Peyer's patch (tissue), 4 donors: ENCODE measurements around the gene SEMA4A. TPM values are rescaled to one million over a fixed set of nuclear protein-coding genes. Genes with fewer than 3 reads are reported as not detected.
A peak's percentile ranks its signal among the peaks of the same experiment; 100 is the strongest.
"Not testable (repeated sequence)": the region's sequence is repeated elsewhere in the genome, so short reads cannot be mapped to it uniquely, and the experiment has no call there.

Source experiments
- DNase-seq, 3 donors: peaks; one replicate each; pipeline ENCODE4 v3.0.0-alpha.2; 2017 to 2019
- H3K27ac ChIP-seq, 4 donors: fragments of 200-600 bp; sonication (generic); one replicate each; pipeline ENCODE4 v1.5.1; 2016 to 2019
- H3K27me3 ChIP-seq, 2 donors: fragments of 200-600 bp; sonication (generic); one replicate each; pipeline ENCODE4 v1.5.1; 2019
- H3K36me3 ChIP-seq, 3 donors: fragments of 200-600 bp; sonication (generic); one replicate each; pipeline ENCODE4 v1.5.1; 2016 to 2019
- H3K4me1 ChIP-seq, 4 donors: fragments of 200-600 bp; sonication (generic); one replicate each; pipeline ENCODE4 v1.5.1; 2016 to 2019
- H3K4me3 ChIP-seq, 4 donors: fragments of 200-600 bp; sonication (generic); 1 replicate in 3 of 4; 2 replicates in 1 of 4; pipeline ENCODE4 v1.5.1; 2016 to 2019; ENCODE audit warnings: mild to moderate bottlenecking in 1 of 4
- H3K9me3 ChIP-seq, 4 donors: fragments of 200-600 bp; sonication (generic); one replicate each; pipeline ENCODE4 v1.5.1; 2016 to 2019; ENCODE audit warnings: mild to moderate bottlenecking in 1 of 4
- POLR2A ChIP-seq, 2 donors: fragments of 450-650 bp; IDR thresholded peaks; one replicate each; pipeline ENCODE4 v1.5.1; 2017; ENCODE audit warnings: antibody characterized with exemption in 2 of 2, mild to moderate bottlenecking in 2 of 2, moderate library complexity in 2 of 2
- total RNA-seq, 4 donors: library from RNA; depleted of rRNA; stranded (reverse); fragments of >200 nt; gene quantifications; one replicate each; pipeline ENCODE4 v1.1.0, GENCODE V29; 2016
- TF ChIP-seq, protein P1 (sequence below), 6 experiments: fragments of 450-650 bp in 4 of 6; fragments of 200-600 bp in 2 of 6; sonication (generic) in 1 of 6; IDR thresholded peaks; one replicate each; pipeline ENCODE4 v1.5.1; 2017 to 2019; ENCODE audit warnings: antibody characterized with exemption in 6 of 6, mild to moderate bottlenecking in 3 of 6, moderate library complexity in 1 of 6

Gene SEMA4A
- total RNA-seq, 4 donors from 2014 or later = 1.5 to 19.0 (median 3.2) TPM

DNA sequence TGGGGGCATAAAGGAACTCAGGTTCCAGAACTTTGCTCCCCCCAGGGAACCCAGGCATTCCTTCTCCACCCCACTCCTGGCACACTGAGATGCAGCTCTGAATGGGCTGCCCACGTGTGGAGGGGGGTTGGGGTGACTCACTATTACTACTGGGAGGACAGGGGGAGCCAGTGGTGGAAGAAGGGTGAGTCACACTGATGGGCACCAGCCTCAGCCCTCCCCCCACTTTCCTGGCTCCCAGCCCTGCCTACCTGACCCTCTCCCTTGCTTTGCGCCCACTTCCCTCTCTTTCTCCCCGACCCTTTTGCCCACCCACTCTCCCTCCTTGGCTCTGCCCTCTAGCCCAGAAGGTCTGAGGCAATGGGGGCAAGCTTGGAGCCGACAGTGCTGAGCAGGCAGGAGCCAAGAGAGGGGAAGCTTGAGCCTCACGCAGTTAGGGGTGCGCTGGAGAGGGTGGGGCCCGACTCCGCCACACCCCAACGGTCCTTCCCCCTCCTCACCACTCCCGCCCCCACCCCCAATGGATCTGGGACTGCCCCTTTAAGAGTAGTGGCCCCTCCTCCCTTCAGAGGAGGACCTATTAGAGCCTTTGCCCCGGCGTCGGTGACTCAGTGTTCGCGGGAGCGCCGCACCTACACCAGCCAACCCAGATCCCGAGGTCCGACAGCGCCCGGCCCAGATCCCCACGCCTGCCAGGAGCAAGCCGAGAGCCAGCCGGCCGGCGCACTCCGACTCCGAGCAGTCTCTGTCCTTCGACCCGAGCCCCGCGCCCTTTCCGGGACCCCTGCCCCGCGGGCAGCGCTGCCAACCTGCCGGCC is 39.1 kb upstream of the SEMA4A start, which contains the start of gene LMNA:
Gene LMNA, plus strand, starts transcription at position 611 of the 818 bp plus-strand sequence. CDS start 208 bp downstream, outside the sequence.
- DNase-seq = peak; percentile 60 to 96 (median 94)
- H3K27me3 ChIP-seq = no peaks in the 10 kb centered on the region
- peak; percentile 97 to 99 for TF ChIP-seq POLR2A (IDR thresholded peaks at IDR 0.05)
- TF ChIP-seq, protein P1, sequence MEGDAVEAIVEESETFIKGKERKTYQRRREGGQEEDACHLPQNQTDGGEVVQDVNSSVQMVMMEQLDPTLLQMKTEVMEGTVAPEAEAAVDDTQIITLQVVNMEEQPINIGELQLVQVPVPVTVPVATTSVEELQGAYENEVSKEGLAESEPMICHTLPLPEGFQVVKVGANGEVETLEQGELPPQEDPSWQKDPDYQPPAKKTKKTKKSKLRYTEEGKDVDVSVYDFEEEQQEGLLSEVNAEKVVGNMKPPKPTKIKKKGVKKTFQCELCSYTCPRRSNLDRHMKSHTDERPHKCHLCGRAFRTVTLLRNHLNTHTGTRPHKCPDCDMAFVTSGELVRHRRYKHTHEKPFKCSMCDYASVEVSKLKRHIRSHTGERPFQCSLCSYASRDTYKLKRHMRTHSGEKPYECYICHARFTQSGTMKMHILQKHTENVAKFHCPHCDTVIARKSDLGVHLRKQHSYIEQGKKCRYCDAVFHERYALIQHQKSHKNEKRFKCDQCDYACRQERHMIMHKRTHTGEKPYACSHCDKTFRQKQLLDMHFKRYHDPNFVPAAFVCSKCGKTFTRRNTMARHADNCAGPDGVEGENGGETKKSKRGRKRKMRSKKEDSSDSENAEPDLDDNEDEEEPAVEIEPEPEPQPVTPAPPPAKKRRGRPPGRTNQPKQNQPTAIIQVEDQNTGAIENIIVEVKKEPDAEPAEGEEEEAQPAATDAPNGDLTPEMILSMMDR (IDR thresholded peaks at IDR 0.05) = peak in 1 of 6 experiments; percentile 1
- H3K9me3 ChIP-seq = no peaks in the 10 kb centered on the region
- H3K4me3 ChIP-seq = peak within 1 kb of the TSS; percentile 71 to 98 (median 72)
- no peaks in the 10 kb centered on the region for H3K36me3 ChIP-seq
- H3K27ac ChIP-seq = peak within 1 kb of the TSS; percentile 80 to 97 (median 90)
- peaks cover 0 to 32% (median 9%) of the 10 kb centered on the region in 4 donors for H3K4me1 ChIP-seq

DNA sequence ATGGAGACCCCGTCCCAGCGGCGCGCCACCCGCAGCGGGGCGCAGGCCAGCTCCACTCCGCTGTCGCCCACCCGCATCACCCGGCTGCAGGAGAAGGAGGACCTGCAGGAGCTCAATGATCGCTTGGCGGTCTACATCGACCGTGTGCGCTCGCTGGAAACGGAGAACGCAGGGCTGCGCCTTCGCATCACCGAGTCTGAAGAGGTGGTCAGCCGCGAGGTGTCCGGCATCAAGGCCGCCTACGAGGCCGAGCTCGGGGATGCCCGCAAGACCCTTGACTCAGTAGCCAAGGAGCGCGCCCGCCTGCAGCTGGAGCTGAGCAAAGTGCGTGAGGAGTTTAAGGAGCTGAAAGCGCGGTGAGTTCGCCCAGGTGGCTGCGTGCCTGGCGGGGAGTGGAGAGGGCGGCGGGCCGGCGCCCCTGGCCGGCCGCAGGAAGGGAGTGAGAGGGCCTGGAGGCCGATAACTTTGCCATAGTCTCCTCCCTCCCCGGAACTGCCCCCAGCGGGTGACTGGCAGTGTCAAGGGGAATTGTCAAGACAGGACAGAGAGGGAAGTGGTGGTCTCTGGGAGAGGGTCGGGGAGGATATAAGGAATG is 38.4 kb upstream of the SEMA4A start:
- Histone ChIP-seq H3K4me3 (peak overlapping the region; percentile 71 to 98 (median 72)), H3K27me3 (no peaks in the 10 kb centered on the region), H3K27ac (peak overlapping the region; percentile 80 to 97 (median 90)), H3K4me1 (peaks cover 0 to 39% (median 12%) of the 10 kb centered on the region in 4 donors), H3K9me3 (no peaks in the 10 kb centered on the region), H3K36me3 (no peaks in the 10 kb centered on the region)
- DNase-seq = peak in 1 of 3 donors; percentile 73
- TF ChIP-seq POLR2A (IDR thresholded peaks at IDR 0.05) = no peak
- TF ChIP-seq, protein P1 (IDR thresholded peaks at IDR 0.05) = no peak

DNA sequence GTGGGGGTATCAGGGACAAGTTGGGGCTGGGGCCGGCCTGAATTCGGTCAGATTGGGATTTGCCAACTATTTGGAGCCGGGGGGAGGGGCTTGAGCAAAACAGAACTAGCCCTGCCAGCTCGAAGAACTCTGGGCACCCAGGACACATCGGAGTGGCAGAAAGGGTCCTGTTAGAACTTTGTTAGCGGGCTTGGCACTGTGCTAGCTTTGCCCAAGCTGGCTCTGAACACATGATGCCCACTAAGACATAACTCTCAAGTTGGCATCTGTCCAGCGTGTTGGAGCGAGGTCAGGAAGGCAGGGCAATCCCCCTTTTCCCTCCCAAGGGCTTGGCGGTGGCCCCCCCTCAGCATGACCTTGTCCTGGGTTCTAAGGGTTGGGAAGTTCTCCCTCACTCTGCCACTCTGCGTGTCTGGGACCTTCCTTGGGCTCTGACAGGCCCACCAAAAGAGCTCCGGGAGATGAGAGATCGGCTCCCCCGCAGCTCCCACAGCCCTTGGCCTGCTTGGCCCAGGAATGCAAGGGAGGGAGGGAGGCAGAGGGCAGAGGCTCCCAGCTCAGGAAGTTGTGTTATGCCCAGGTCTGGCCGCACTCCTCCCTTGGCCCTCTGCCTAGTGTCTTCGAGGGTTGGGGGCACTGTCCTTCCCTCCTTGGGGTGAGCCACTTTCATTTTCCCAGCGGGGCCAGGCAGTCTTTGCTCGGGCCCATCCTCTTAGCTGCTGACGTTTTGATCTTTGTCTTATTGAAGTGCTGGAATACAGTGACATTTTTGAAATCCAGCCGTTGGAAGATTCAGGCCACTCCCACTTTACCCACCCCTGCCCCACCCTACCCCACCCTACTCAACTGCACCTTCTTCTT is 37.6 kb upstream of the SEMA4A start:
- Histone ChIP-seq H3K4me3 (peak overlapping the region; percentile 71 to 98 (median 72)), H3K27ac (peak overlapping the region; percentile 80 to 97 (median 90)), H3K36me3 (no peaks in the 10 kb centered on the region), H3K27me3 (no peaks in the 10 kb centered on the region), H3K9me3 (no peaks in the 10 kb centered on the region), H3K4me1 (peaks cover 5 to 46% (median 13%) of the 10 kb centered on the region in 4 donors)
- TF ChIP-seq POLR2A (IDR thresholded peaks at IDR 0.05) = peak; percentile 72 to 77
- TF ChIP-seq, protein P1 (IDR thresholded peaks at IDR 0.05) = peak in 1 of 6 experiments; percentile 6
- DNase-seq = peak in 2 of 3 donors; percentile 69 to 81

DNA sequence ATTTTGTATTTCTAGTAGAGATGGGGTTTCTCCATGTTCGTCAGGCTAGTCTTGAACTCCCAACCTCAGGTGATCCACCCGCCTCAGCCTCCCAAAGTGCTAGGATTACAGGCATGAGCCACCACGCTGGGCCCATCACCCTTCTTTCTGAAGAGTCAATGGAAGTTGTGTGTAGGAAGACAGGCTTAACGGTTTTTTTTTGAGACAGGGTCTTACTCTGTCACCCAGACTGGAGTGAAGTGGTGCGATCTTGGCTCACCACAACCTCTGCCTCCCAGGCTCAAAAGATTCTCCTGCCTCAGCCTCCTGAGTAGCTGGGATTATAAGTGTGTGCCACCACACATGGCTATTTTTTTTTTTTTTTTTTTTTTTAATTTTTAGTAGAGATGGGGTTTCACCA is 36.7 kb upstream of the SEMA4A start:
- peak overlapping the region; percentile 46 to 97 (median 90) for H3K27ac ChIP-seq
- H3K36me3 ChIP-seq, H3K9me3 ChIP-seq, H3K27me3 ChIP-seq, DNase-seq: not testable (repeated sequence)
- peak overlapping the region; percentile 71 to 98 (median 72) for H3K4me3 ChIP-seq
- H3K4me1 ChIP-seq = peaks cover 12 to 56% (median 15%) of the 10 kb centered on the region in 4 donors

DNA sequence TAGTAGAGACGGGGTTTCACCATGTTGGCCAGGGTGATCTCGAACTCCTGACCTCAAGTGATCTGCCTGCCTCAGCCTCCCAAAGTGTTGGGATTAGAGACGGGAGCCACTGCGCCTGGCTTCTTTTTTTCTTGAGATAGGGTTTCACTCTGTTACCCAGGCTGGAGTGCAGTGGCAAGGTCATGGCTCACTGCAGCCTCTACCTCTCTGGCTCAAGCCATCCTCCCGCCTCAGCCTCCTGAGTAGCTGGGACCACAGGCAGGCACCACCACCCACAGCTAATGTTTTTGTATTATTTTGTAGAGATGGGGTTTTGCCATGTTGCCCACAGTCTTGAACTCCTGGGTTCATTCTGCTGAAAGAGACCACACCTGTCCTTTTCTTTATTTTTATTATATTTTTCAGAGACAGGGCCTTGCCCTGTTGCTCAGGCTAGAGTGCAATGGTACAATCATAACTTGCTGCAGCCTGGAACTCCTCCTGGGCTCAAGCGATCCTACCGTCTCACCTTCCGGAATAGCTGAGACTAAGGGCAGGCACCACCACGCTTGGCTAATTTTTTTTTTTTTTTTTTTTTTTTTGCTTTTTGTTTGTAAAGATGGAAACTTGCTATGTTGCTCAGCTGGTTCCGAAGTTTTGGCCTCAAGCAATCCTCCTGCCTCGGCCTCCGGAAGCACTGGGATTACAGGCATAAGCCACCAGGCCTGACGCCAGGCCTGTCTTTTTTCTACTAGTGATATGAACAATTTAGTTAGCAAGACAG is 35.8 kb upstream of the SEMA4A start:
- H3K4me3 ChIP-seq = peak overlapping the region in 3 of 4 donors; percentile 3 to 98 (median 74)
- no peak for TF ChIP-seq POLR2A (IDR thresholded peaks at IDR 0.05)
- TF ChIP-seq, protein P1 (IDR thresholded peaks at IDR 0.05) = no peak
- H3K4me1 ChIP-seq = peaks cover 12 to 65% (median 15%) of the 10 kb centered on the region in 4 donors

More for the DNA sequence above, 35.8 kb upstream of the SEMA4A start:
- Histone ChIP-seq H3K36me3 (no peaks in the 10 kb centered on the region), H3K27ac (peak overlapping the region; percentile 55 to 97 (median 86)), H3K27me3 (no peaks in the 10 kb centered on the region), H3K9me3 (no peaks in the 10 kb centered on the region)
- DNase-seq = peak in 1 of 3 donors; percentile 49
